ENCODE results near the gene CHD3. TPM values are rescaled to one million over a fixed set of nuclear protein-coding genes. Genes with fewer than 3 reads are reported as not detected.

The CHD3 gene
- total and polyA plus RNA-seq, 10 of the 15 experiments (the other 5 are each of a cell fraction or from before 2014, with no cell fraction given): 1.4 to 86.8 (median 39.1) TPM

DNA sequence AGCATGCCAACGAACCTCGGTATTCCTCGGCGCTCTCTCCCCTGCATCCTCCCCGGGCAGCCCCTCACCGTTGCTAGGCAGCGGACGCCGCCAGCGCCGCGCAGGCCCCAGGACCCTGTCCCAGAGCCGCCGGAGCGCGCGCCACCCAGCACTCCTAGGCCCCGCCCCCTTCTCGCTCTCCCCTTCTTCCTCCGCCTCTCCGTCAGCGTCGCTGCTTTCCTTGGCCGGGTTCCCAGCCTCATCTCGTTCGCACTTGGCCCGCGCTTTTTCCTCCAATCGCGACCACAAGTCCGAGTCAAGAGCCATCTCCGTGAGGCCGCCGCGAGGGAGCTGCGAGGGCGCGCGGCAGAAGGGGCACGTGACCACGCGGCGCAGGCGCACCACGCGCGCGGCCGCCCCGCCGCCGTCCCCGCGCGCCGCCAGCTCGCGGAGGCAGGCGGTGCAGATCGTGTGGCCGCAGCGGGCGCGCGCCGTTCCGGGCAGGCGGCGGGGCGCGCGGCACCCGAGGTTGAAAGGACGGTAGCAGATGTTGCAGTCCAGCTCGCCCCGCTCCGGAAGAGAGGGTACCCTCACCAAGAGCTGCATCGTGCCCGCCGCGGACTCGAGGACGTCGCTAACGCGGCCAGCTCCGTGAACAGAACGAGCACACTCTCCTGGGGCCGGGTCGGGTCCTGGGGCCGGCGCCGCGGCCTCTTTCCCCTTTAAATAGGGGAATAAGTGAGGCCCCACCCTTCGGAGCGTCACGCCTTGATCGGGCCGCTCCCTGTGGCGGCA is 27.2 kb downstream of the CHD3 start, which contains the start of gene RNF227 (continued):
- TF ChIP-seq MLLT1 (IDR thresholded peaks at IDR 0.05) (peak; percentile 28; the same call in 1 of the 2 replicates), ZNF274 (IDR thresholded peaks at IDR 0.05; ENCODE audit: insufficient read depth, insufficient read length) (no peak), LARP7 (IDR thresholded peaks at IDR 0.05) (peak; percentile 71), HDGF (IDR thresholded peaks at IDR 0.05) (peak; percentile 57; the same call in 1 of the 2 replicates), SUPT20H (IDR thresholded peaks at IDR 0.05; ENCODE audit: borderline replicate concordance, control insufficient read depth, low read depth, low read length) (no peak), RAD21 (IDR thresholded peaks at IDR 0.05; ENCODE audit: insufficient read depth, low read depth, low read length) (no peak), DPF2 (IDR thresholded peaks at IDR 0.05) (peak; percentile 56; the same call in 1 of the 2 replicates), ZNF384 (IDR thresholded peaks at IDR 0.05; ENCODE audit: borderline replicate concordance, low read depth, low read length) (no peak), EGR1 (IDR thresholded peaks at IDR 0.05; ENCODE audit: borderline replicate concordance in 1 of 2, low read depth in 2 of 2, low read length in 2 of 2) (0 out of 3 replicates have a peak, but pooled peaks of 1 of the 2 experiments have one; percentile 11), KLF5 (IDR thresholded peaks at IDR 0.05; ENCODE audit: partially characterized antibody) (no peak), ZBTB4 (CRISPR knock-in tag; IDR thresholded peaks at IDR 0.05) (0 out of 2 replicates have a peak, but pooled peaks have one; percentile 64), MTA3 (IDR thresholded peaks at IDR 0.05; ENCODE audit: borderline replicate concordance, low read length) (no peak)
- TF ChIP-seq, protein P1, sequence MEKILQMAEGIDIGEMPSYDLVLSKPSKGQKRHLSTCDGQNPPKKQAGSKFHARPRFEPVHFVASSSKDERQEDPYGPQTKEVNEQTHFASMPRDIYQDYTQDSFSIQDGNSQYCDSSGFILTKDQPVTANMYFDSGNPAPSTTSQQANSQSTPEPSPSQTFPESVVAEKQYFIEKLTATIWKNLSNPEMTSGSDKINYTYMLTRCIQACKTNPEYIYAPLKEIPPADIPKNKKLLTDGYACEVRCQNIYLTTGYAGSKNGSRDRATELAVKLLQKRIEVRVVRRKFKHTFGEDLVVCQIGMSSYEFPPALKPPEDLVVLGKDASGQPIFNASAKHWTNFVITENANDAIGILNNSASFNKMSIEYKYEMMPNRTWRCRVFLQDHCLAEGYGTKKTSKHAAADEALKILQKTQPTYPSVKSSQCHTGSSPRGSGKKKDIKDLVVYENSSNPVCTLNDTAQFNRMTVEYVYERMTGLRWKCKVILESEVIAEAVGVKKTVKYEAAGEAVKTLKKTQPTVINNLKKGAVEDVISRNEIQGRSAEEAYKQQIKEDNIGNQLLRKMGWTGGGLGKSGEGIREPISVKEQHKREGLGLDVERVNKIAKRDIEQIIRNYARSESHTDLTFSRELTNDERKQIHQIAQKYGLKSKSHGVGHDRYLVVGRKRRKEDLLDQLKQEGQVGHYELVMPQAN (conservative IDR thresholded peaks at IDR 0.05): peak; percentile 95
- TF ChIP-seq, protein P2, sequence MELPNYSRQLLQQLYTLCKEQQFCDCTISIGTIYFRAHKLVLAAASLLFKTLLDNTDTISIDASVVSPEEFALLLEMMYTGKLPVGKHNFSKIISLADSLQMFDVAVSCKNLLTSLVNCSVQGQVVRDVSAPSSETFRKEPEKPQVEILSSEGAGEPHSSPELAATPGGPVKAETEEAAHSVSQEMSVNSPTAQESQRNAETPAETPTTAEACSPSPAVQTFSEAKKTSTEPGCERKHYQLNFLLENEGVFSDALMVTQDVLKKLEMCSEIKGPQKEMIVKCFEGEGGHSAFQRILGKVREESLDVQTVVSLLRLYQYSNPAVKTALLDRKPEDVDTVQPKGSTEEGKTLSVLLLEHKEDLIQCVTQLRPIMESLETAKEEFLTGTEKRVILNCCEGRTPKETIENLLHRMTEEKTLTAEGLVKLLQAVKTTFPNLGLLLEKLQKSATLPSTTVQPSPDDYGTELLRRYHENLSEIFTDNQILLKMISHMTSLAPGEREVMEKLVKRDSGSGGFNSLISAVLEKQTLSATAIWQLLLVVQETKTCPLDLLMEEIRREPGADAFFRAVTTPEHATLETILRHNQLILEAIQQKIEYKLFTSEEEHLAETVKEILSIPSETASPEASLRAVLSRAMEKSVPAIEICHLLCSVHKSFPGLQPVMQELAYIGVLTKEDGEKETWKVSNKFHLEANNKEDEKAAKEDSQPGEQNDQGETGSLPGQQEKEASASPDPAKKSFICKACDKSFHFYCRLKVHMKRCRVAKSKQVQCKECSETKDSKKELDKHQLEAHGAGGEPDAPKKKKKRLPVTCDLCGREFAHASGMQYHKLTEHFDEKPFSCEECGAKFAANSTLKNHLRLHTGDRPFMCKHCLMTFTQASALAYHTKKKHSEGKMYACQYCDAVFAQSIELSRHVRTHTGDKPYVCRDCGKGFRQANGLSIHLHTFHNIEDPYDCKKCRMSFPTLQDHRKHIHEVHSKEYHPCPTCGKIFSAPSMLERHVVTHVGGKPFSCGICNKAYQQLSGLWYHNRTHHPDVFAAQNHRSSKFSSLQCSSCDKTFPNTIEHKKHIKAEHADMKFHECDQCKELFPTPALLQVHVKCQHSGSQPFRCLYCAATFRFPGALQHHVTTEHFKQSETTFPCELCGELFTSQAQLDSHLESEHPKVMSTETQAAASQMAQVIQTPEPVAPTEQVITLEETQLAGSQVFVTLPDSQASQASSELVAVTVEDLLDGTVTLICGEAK (IDR thresholded peaks at IDR 0.05; ENCODE audit: borderline replicate concordance): no peak

Data from GM12878 (cell line).